Epithelial cell of prostate (primary cell): ENCODE data around the gene PARL.

Experiments
- DNase-seq: peaks from one replicate; pipeline ENCODE4 v3.0.0-alpha.2; 2011; ENCODE audit warnings: low read depth, low spot score
- H3K27ac ChIP-seq: fragments of 450-650 bp; 2 replicates; pipeline ENCODE4 v1.5.1; 2017; ENCODE audit warnings: mild to moderate bottlenecking

Gene PARL

DNA sequence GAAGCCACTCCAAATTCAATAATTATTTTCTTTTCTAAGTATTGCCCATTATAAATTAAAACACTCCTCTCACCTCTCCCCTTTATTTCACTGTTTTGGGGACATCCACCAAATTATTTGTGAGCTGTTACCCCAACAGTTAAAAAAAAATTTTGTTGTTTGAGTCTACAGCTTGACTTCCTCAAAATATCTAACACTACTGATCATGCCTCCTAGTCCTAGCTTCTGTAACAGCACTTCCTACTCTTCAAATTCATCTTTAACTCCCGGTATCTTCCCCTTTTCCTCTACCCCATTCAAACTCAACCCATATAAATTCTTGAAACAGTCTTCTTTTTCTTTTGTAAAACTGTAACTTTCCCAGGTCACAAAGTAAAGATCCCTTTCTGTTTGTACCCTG, 15.9 kb downstream of the PARL start:
- no peak overlapping the region for H3K27ac ChIP-seq
- no peak for DNase-seq

GRCh38 chr3:183862610-183863009, 22.1 kb downstream of the PARL start:
- DNase-seq: no peak
- H3K27ac ChIP-seq: no peak overlapping the region

DNA sequence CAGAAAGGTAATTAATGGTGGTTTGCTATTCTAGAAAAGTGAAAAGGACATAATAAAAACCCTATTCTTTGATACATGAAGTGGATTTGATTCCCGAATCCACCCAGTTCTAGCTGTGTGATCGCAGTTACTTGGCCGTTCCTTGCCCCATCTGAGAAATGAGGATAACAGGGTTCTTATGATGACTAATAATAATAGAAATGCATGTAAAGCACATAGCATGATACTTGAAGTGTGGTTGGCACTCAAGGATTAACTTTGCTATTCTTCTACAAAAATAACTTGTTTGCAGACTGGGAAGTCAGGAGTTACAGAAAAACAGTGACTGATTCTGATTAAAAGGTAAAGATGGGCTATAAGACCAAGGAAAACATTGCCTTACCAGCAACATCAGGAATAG, 26.8 kb downstream of the PARL start:
- no peak overlapping the region for H3K27ac ChIP-seq
- DNase-seq: no peak

- no peak overlapping the region for H3K27ac ChIP-seq
- no peak for DNase-seq
These were observed 30.2 kb downstream of the PARL start for GRCh38 chr3:183854318-183855035.

DNA sequence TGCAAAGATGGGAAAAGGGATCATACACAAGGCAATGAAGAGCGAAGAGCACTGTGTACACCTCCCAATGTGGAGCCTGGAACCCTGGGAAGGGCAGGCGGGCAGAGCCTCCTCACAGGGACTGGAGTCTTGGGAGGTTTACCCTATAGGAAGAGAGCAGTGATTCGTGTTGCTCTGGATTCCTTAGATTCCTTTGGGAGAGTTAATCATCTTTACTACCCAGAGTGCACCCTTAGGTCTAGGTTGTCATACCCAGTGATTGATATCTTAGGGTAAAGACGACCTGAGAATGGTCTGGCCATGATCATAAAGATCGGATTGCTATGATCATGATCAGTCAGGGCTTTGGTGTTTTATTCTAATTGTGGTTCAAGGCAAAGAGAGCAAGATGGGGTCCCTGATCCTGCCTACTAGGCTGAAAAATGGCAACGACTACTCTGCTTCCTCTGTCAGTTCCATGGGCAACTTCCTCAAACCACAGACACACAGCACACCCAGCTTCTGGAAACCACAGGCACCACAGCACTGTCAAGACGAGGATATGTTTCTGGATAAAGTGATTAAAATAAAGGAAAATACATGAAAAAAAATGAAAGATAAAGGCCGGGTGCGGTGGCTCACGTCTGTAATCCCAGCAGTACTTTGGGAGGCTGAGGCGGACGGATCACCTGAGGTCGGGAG, 38.9 kb downstream of the PARL start:
- peak overlapping the region; percentile 68 for H3K27ac ChIP-seq

DNA sequence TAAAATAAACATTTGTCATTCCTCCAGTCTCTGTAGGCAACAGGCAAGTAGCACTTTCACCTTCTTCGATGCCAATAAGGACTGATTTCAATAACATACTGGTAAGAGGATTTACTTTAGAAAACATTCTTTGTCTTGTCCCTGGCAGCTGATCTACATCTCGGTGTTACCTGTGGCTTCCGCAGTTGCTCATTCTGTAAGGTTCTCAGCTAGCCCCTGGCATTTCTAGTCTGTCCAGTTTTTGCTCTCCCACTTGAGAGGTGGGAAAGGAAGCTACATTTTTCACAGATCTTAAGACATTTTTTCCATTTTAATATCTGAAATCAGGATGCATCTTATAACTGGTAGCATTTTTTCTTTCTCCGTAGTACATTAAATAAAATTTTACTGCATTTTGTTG, 39.6 kb downstream of the PARL start:
- DNase-seq: no peak
- peak overlapping the region; percentile 68 for H3K27ac ChIP-seq

More for the DNA sequence above, 38.9 kb downstream of the PARL start:
- peak; percentile 5 for DNase-seq

DNA sequence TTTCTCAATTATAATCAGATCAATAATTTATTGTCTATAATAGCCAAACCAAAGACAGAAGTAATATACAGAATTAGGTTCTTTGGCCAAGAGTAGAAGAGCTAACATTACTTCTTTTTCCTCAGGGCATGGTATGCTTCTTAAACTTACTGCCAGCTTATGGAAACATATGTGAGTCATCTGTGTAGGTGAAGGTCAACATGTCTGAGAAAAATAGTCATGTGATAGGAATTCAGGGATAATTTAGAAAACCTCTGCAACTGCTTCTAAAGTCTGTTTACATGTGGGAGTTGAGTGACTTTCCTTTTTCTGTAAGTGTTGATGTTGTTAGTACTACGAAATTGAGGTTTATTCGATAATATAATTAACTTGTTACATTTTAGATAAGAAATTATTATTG, 40.1 kb downstream of the PARL start:
- H3K27ac ChIP-seq: peak overlapping the region; percentile 68
- peak; percentile 60 for DNase-seq

DNA sequence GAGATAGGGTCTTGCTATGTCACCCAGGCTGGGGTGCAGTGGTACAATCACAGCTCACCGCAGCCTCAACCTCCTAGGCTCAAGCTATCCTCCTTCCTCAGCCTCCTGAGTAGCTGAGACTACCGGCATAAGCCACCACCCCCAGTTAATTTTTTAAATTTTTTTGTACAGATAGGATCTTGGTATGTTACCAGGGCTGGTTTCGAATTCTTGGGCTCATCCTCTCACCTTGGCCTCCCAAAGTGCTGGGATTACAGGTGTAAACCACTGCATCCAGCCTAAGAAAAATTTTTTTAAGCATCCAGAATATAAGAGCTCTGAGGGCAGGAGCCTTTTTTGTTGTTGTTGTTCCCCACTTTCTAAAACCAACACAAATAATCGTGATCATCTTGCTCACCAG, 44.9 kb downstream of the PARL start:
- no peak overlapping the region for H3K27ac ChIP-seq
- DNase-seq: no peak

GRCh38 chr3:183837894-183838293, 46.8 kb downstream of the PARL start:
- no peak for DNase-seq
- no peak overlapping the region for H3K27ac ChIP-seq

DNA sequence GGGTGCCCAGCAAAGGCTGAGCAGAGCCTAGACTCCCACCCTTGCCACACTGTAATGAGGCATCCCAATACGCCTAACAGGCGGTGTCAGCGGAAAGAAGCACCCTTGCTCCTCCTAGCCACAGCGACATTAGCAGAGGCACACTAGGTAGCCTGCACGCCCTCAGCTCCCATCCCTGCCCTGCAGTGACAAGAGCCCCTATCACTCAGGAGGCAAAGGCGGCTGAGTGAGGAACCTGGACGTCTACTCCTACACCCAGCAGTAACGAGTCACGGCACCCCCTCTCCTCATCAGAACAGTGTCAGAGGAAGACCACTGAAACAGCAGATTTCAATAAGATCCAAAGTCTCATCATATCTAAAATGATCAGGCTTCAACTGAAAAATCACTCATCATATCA, 47.3 kb downstream of the PARL start:
- DNase-seq: no peak
- H3K27ac ChIP-seq: no peak overlapping the region

DNA sequence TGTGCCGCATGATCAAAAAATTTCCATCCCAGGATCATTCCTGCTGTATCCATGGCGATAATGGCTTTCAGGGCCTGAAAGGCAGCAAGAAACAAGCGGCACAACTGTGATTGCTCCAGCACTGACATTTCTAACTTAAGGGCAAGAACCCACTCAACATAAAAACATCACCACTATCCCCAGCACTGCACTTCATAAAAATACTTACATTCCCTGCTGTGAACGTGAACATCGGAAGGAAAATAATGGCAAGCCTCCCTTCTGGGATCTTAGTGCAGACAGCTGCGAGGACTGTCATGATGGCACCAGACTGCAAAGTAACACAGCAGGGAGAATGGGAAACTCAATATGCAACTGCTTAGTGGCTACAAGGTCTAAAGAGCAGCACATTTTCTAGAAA, 51.2 kb downstream of the PARL start:
- DNase-seq: no peak
- no peak overlapping the region for H3K27ac ChIP-seq

- H3K27ac ChIP-seq: no peak overlapping the region
- no peak for DNase-seq
These were observed 54.5 kb downstream of the PARL start for GRCh38 chr3:183830187-183830586.

GRCh38 chr3:183829466-183829865, 55.2 kb downstream of the PARL start:
- no peak for DNase-seq
- no peak overlapping the region for H3K27ac ChIP-seq

- no peak overlapping the region for H3K27ac ChIP-seq
- DNase-seq: no peak
These were observed 56.2 kb downstream of the PARL start for GRCh38 chr3:183828538-183828870.

DNA sequence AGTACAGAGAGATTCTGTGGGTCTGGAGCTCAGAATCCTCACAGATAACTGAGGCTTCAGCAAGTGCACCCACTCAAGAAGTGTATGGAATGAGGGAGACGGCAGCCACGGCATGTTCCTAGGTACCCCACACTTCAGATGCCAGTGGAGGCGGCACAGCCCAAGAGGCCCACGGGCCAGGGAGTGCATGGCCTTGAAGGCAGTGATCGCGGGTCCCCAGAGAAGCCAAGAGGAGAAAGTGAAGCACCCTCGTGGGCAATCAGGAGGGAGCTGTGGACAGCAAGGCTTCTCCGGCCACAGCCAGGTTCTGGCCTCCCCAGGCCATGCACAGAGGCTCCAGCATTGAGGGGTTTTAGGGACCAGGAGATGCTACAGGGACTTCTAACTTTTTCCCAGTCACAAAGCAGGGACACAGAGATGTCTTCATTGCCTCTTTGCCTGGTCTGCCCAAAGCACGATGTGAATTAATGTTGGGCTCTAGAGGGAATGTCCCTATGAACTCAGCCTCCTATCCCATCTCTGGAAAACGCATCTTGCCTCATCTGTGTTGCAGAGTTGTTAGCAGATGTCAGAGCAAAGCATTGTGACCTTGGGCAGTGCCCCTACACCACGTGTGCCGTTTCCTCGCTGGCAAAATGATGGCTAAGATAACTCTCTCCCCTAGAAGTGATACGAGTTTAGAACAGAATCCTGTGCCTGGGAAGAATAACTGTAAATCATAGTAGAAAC, 56.7 kb downstream of the PARL start:
- no peak for DNase-seq
- H3K27ac ChIP-seq: no peak overlapping the region

- no peak for DNase-seq
- peak overlapping the region; percentile 0 for H3K27ac ChIP-seq
These were observed 58.0 kb downstream of the PARL start for GRCh38 chr3:183826448-183827250.

DNA sequence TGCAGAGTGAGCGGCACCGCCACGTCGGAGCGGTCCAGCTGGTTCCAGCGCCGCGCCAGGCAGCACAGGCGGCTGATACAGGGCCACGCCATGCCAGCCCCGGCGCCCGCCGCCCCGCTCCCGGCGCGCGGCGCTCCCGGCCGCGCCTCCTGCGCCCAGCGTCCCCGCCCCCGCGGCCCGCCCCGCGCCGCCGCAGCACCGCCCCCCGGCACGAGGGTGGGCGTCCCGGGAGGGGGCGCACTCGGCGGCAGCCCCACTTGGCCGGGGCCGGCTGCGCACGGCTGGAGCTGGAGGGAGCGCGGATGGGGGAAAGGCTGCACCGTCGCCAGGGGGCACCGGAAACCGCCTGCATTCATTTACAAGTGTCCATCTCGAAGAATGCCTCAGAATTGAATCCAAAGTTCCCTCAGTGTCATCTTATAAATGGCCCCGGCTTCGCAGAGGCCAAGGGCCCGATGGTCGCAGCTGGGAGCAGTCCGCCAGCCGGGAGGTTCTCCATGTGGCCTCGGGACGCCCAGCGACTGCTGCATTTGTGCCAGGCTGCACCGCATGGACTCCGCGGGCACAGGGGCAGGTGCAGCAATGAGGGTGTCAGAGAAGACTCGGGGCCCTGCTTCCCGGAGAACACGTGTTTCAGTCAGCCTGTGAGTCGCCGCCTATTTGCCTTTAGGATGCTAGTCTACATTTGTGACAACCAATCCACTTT, 59.1 kb downstream of the PARL start, which contains the start of gene MAP6D1:
Gene MAP6D1 (minus strand): TSS at position 122 of the 706 bp plus-strand sequence. CDS start 30 bp downstream, at position 92.
- H3K27ac ChIP-seq: peak within 1 kb of the TSS; percentile 0
- DNase-seq: no peak

GRCh38 chr3:183824761-183825455, 59.8 kb downstream of the PARL start:
- H3K27ac ChIP-seq: no peak overlapping the region
- no peak for DNase-seq

DNA sequence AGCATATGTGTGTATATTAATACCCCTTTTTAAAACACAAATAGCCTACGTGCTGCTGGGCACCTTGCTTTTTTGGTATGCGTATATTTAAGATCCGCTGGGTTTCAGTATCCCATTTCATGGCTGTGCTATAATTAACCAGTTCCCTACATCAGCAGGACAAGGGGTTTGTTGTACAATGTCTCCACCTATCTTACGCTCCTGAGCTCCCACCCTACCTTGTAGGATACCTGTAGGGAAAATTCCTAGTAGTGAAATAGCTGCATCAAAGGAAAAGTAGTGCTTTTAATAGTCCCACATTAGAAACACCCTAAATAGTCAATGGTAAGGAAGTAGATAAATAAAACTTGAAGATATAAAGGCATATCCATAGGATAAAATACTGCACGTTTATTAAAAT, 60.7 kb downstream of the PARL start:
- DNase-seq: no peak
- H3K27ac ChIP-seq: no peak overlapping the region
